GM19467 (cell line): ENCODE measurements around the gene TSPAN9.

Experiments
- ATAC-seq: cut with Tn5 transposase; IDR thresholded peaks from one replicate; pipeline ENCODE4 v1.9.1; 2021; ENCODE audit warnings: mild to moderate bottlenecking, moderate library complexity; ENCODE audit not compliant: unreplicated experiment

TSPAN9 gene

GRCh38 chr12:3157581-3158323 lies 80.6 kb downstream of the TSPAN9 start:
- no peak for ATAC-seq

GRCh38 chr12:3158851-3159465 lies 81.8 kb downstream of the TSPAN9 start:
- no peak for ATAC-seq

- no peak for ATAC-seq
Measured at GRCh38 chr12:3160081-3160480, 82.9 kb downstream of the TSPAN9 start.

- no peak for ATAC-seq
Measured at GRCh38 chr12:3161861-3162260, 84.7 kb downstream of the TSPAN9 start.

GRCh38 chr12:3164454-3165077 lies 87.4 kb downstream of the TSPAN9 start:
- ATAC-seq: no peak

- ATAC-seq: no peak
Measured at GRCh38 chr12:3165078-3165980, 88.2 kb downstream of the TSPAN9 start.

GRCh38 chr12:3167636-3168035 lies 90.5 kb downstream of the TSPAN9 start:
- no peak for ATAC-seq

- ATAC-seq: no peak
Measured at GRCh38 chr12:3168223-3169221, 91.3 kb downstream of the TSPAN9 start.

GRCh38 chr12:3170423-3171194 lies 93.4 kb downstream of the TSPAN9 start:
- no peak for ATAC-seq

GRCh38 chr12:3171195-3171591 lies 94.0 kb downstream of the TSPAN9 start:
- ATAC-seq: no peak

GRCh38 chr12:3172124-3173007 lies 95.2 kb downstream of the TSPAN9 start:
- ATAC-seq: no peak

- ATAC-seq: no peak
Measured at GRCh38 chr12:3173008-3173553, 95.9 kb downstream of the TSPAN9 start.

- no peak for ATAC-seq
Measured at GRCh38 chr12:3173912-3174311, 96.7 kb downstream of the TSPAN9 start.

GRCh38 chr12:3175238-3175637 lies 98.1 kb downstream of the TSPAN9 start:
- ATAC-seq: no peak

- ATAC-seq: no peak
Measured at GRCh38 chr12:3176754-3177153, 99.6 kb downstream of the TSPAN9 start.

GRCh38 chr12:3177778-3178425 lies 100.7 kb downstream of the TSPAN9 start:
- ATAC-seq: no peak

- ATAC-seq: no peak
Measured at GRCh38 chr12:3178671-3179313, 101.6 kb downstream of the TSPAN9 start.
